GM19240 (cell line): ENCODE measurements around the gene KCNC4.

ENCODE experiments used
- DNase-seq: peaks from one replicate; pipeline ENCODE4 v3.0.0; 2011; ENCODE audit warnings: low spot score; ENCODE audit not compliant: insufficient read length

The KCNC4 gene

GRCh38 chr1:110250749-110251148 is 40.6 kb downstream of the KCNC4 start:
- no peak for DNase-seq

- no peak for DNase-seq
Observed at GRCh38 chr1:110253213-110253612, 43.1 kb downstream of the KCNC4 start.

GRCh38 chr1:110254604-110255391 is 44.7 kb downstream of the KCNC4 start:
- DNase-seq = no peak

- no peak for DNase-seq
Observed at GRCh38 chr1:110255392-110255787, 45.3 kb downstream of the KCNC4 start.

GRCh38 chr1:110258734-110259133 is 48.6 kb downstream of the KCNC4 start:
- no peak for DNase-seq

- DNase-seq = no peak
Observed at GRCh38 chr1:110259770-110260169, 49.7 kb downstream of the KCNC4 start.
